ENCODE data around the gene GDE1. TPM values are rescaled to one million over a fixed set of nuclear protein-coding genes. Genes with fewer than 3 reads are reported as not detected.

Gene GDE1
- total RNA-seq, 1 donor from 2014 or later: 31.2 TPM

- peaks cover 0 to 56% of the 10 kb centered on the region in 2 donors for H3K36me3 ChIP-seq
Measured at GRCh38 chr16:19507867-19508266, 14.0 kb downstream of the GDE1 start.

GRCh38 chr16:19506965-19507364 is 14.9 kb downstream of the GDE1 start:
- no peak for DNase-seq (ENCODE audit: extremely low spot score in 2 of 2)

More at GRCh38 chr16:19507867-19508266, 14.0 kb downstream of the GDE1 start:
- Histone ChIP-seq H3K9me3 (no peaks in the 10 kb centered on the region), H3K4me3 (no peak overlapping the region), H3K4me1 (no peaks in the 10 kb centered on the region), H3K27me3 (no peaks in the 10 kb centered on the region), H3K27ac (no peak overlapping the region)
- intact Hi-C loops (cut with DNase I): loop anchor here (10.0 kb wide), 1 partner anchor 423 kb away; no protein-coding TSS in a partner anchor
- TF ChIP-seq POLR2A (IDR thresholded peaks at IDR 0.05) (no peak), CTCF (IDR thresholded peaks at IDR 0.05) (no peak), POLR2AphosphoS5 (IDR thresholded peaks at IDR 0.05; ENCODE audit: insufficient read depth in 1 of 2, low read depth in 1 of 2) (no peak)
- DNase-seq (ENCODE audit: extremely low spot score in 2 of 2): no peak

GRCh38 chr16:19505600-19506303 is 16.1 kb downstream of the GDE1 start:
- intact Hi-C loops (cut with DNase I): loop anchor here (10.0 kb wide), 1 partner anchor 421 kb away; no protein-coding TSS in a partner anchor
- no peak for TF ChIP-seq POLR2A (IDR thresholded peaks at IDR 0.05)
- TF ChIP-seq CTCF (IDR thresholded peaks at IDR 0.05): no peak
- TF ChIP-seq POLR2AphosphoS5 (IDR thresholded peaks at IDR 0.05; ENCODE audit: insufficient read depth in 1 of 2, low read depth in 1 of 2): no peak
- no peak for DNase-seq (ENCODE audit: extremely low spot score in 2 of 2)

More at GRCh38 chr16:19506965-19507364, 14.9 kb downstream of the GDE1 start:
- H3K27me3 ChIP-seq: no peaks in the 10 kb centered on the region
- H3K36me3 ChIP-seq: peaks cover 0 to 64% of the 10 kb centered on the region in 2 donors
- no peaks in the 10 kb centered on the region for H3K4me1 ChIP-seq
- intact Hi-C loops (cut with DNase I): loop anchor here (10.0 kb wide), 1 partner anchor 422 kb away; no protein-coding TSS in a partner anchor
- no peak overlapping the region for H3K27ac ChIP-seq
- H3K9me3 ChIP-seq: no peaks in the 10 kb centered on the region
- no peak overlapping the region for H3K4me3 ChIP-seq
- no peak for TF ChIP-seq CTCF (IDR thresholded peaks at IDR 0.05)
- no peak for TF ChIP-seq POLR2A (IDR thresholded peaks at IDR 0.05)
- TF ChIP-seq POLR2AphosphoS5 (IDR thresholded peaks at IDR 0.05; ENCODE audit: insufficient read depth in 1 of 2, low read depth in 1 of 2): no peak

GRCh38 chr16:19503461-19504075 is 18.3 kb downstream of the GDE1 start:
- Histone ChIP-seq H3K36me3 (peaks cover 0 to 67% of the 10 kb centered on the region in 2 donors), H3K4me1 (no peaks in the 10 kb centered on the region), H3K9me3 (no peaks in the 10 kb centered on the region), H3K27me3 (no peaks in the 10 kb centered on the region), H3K27ac (no peak overlapping the region), H3K4me3 (no peak overlapping the region)
- intact Hi-C loops (cut with DNase I): loop anchor here (10.0 kb wide), 1 partner anchor 419 kb away; no protein-coding TSS in a partner anchor
- no peak for DNase-seq (ENCODE audit: extremely low spot score in 2 of 2)
- TF ChIP-seq POLR2A (IDR thresholded peaks at IDR 0.05) (no peak), CTCF (IDR thresholded peaks at IDR 0.05) (no peak), POLR2AphosphoS5 (IDR thresholded peaks at IDR 0.05; ENCODE audit: insufficient read depth in 1 of 2, low read depth in 1 of 2) (no peak)

More at GRCh38 chr16:19505600-19506303, 16.1 kb downstream of the GDE1 start:
- Histone ChIP-seq H3K4me1 (no peaks in the 10 kb centered on the region), H3K4me3 (no peak overlapping the region), H3K9me3 (no peaks in the 10 kb centered on the region), H3K27ac (no peak overlapping the region), H3K27me3 (no peaks in the 10 kb centered on the region), H3K36me3 (peaks cover 0 to 72% of the 10 kb centered on the region in 2 donors)

Data from vagina (tissue), 2 donors.